GM19397 (cell line): Measurements from ENCODE around the gene MYH9.
"Not testable (repeated sequence)": the region's sequence is repeated elsewhere in the genome, so short reads cannot be mapped to it uniquely, and the experiment has no call there.

Experiments used
- ATAC-seq: cut with Tn5 transposase; IDR thresholded peaks from one replicate; pipeline ENCODE4 v1.9.1; 2021; ENCODE audit warnings: mild to moderate bottlenecking, moderate library complexity; ENCODE audit not compliant: unreplicated experiment

The MYH9 gene

DNA sequence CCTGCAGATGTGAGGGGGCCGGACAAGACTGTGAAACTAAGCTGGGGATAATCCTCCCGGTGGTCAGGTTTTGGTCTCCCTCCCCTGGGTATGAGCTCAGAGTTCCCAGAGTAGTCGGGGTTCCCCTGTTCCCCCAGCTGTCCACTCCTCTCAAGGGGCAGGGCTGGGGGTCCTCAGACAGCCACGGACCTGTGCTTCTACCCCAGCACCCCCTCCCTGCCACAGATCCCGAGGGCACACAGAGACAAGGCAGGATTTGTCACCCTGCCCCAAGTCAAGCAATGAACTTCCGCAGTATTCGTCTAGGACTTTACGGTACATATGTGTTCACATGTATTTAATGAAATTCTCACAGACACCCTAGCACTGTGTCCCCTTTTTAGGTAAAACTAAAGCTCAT lies 89.6 kb downstream of the MYH9 start:
- no peak for ATAC-seq

DNA sequence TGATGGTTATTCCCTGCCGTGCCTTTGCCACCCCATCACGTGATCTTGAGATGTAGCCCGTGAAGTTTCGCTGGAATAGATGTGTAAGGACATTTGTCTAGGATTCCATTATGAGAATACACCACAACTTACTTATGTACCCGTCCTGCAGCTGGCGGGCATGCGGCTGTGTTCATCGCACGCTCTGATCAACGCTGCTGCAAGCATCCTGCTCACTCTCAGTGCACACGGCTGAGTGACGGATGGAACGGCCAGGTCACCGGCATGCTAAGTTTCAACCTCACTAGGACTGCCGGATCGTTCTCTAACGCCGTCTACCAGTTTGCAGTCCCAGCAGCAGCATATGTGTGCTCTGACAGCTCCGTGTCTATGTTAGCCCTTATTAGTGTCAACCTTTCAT lies 90.2 kb downstream of the MYH9 start:
- ATAC-seq, result no peak

DNA sequence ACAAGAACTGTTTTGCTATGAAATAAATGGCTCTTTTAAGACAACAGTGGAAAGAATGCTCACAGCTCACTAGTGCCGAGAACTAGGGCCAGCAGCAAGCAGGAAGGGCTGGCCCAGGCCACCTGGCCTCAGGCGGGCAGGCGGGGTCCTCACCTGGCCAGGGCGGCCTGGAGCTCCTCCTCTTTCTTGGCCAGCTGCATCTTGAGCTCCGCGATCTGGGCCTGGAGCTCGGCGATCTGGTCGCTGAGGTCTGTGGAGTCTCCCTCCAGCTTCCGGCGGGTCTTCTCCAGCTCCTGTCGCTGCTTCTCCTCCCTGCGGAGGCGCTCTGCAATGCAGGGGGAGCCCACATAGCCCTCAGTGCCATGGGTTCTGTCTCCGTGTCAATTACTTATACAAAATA lies 91.1 kb downstream of the MYH9 start:
- no peak for ATAC-seq

DNA sequence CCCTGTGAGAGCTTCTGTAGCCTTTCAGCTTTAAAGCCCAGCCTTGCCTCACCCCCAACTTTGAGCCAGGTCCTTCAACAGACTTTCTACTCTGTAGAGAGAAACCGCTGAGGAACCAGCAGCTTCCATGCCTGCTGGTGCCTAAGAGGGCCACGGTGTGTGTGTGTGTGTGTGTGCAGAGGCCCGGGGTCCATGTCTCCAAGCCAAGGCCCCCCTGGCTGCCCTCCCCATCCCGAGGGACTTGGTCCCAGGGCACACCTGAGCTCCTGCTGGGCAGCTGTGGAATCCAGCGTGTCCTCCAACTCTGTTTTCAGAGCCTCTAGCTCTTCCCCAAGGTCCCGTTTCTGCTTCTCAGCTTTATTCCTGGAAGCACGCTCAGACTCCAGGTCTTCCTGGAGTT lies 92.5 kb downstream of the MYH9 start:
- ATAC-seq, result no peak

DNA sequence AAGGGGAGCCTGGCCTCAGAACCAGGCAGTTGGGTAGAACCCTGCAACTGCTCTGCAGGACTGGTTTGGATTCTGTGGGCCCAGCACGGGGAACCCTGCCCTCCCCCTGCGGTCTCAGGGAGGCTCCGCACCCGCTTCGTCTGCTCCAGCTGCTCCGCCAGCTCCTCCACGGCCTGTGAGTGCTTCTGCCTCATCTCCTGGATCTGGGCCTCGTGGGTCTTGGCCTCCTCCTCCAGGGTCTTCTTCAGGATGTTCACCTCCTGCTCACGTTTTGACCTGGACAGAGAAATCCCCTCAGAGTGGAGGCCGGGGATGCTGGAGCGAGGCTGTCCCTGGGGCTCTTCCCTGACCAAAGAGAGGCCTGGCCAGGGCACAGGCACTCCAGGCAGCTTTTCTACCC lies 93.0 kb downstream of the MYH9 start:
- no peak for ATAC-seq

DNA sequence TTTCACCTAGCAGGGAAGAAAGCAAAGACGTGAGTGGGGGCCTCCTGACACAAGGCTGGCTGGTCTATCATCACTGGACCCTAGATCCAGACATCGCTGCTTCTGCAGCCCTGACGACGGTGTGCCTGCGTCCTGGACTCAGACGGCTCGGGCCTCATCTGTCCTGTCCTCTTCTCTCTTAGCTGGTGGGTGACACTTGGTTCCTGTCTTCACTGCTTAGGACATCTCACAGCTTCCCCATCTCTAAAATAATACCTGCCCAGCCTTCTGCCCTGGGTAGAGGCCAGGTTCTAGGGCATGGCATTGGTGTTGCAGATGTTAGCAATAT lies 93.5 kb downstream of the MYH9 start:
- no peak for ATAC-seq

DNA sequence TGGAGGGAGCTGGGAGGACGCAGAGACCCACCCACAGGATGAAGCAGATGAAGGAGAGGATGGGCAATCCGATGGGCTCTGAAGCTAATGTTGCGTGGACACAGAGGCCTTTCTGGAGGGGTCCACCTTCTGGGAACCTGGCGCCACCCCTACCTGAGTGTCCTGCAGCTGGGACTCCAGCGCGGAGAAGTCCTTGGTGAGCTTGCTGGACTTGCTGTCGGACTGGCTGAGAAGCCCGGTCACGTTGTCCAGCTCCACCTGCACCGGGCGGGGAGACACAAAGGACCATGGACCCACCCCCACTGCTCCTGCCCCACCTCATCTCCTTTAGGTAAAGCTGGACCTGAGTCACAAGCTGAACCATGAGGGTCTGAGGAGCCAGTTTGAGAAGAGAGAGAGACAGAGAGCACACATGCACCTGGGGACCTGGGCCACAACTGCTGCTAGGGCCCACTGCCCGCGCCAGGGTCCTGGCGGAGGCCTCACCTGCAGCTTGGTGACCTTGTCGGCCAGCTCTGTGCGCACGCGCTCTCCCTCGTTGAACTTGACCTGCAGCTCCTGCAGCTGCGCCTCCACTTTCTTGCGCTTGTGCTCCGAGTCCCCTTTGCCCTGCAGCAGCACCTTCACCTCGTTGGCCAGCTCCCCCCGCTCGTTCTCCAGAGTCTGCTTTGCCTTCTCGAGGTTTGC lies 94.0 kb downstream of the MYH9 start:
- no peak for ATAC-seq

DNA sequence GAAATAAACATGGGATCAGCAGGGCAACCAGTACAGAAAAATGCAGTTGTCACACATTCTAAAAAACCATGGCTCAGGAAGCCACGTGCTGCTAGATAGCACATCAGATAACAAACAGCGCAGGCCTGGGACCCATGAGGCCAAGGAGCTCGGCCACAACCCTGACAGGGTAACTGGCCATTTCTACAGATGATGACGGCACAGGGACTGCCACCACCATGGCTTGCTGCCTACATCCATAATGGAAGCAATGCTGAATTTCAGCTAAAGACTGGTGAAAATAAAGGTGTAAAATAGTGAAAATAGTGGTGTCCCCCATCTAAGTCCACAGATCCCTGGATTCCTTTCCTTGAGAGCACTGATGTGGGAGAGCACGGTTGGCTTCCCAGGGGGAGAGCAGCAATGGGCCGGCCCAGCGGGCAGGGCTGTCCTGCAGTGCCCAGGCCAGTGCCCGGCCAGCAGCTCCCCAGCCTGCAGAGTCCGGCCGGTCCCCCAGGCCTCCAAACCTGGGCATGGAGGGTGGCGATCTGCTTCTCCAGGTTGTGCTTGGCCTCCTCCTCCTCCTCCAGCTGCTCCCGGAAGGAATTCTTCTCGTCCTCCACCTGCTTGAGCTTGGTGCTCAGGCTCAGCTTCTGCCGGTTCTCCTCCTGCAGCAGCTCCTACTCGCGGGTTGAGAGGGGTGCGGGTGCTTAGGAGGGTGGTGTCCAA lies 94.8 kb downstream of the MYH9 start:
- ATAC-seq, result no peak

DNA sequence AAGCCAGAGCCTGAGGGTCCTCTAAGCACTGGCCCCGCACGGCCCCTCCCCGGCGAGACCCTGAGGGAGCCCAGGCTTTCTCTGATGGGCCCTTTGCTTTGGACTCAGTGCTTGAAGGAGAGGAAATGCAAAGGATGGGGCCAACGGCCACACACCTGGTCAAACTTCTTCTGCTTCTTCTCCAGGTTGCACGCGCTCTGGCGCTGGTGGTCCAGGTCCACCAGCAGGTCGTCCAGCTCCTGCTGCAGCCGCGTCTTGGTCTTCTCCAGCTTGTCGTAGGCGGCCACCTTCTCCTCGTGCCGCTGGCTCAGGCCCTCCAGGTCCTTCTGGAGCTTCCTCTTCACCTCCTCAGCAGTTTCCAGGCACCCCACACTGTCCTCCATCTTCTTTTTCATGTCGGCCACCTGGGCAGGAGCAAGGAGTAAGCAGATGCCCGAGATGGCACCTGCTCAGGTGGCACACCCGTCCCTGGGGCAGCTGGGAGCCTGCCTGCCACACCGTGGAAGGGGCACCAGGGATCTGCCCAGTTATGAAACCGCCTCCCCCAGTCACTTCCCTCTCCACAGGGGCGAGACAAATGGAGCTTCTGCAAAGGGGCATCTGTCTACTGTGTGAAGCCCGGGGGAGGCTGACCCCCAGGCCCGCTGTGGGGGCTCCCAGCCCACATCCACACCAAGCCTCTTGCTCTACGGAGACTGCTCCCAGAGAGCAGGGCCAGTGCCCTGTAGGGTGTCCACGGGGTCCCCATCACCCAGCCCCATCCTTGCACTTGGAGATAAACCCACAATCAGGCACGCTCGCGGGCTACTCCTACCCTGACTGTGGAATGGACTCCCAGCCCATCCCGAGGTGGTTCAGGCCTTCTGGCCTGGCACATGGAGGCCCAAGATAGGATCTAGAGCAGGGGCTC lies 95.7 kb downstream of the MYH9 start:
- no peak for ATAC-seq

DNA sequence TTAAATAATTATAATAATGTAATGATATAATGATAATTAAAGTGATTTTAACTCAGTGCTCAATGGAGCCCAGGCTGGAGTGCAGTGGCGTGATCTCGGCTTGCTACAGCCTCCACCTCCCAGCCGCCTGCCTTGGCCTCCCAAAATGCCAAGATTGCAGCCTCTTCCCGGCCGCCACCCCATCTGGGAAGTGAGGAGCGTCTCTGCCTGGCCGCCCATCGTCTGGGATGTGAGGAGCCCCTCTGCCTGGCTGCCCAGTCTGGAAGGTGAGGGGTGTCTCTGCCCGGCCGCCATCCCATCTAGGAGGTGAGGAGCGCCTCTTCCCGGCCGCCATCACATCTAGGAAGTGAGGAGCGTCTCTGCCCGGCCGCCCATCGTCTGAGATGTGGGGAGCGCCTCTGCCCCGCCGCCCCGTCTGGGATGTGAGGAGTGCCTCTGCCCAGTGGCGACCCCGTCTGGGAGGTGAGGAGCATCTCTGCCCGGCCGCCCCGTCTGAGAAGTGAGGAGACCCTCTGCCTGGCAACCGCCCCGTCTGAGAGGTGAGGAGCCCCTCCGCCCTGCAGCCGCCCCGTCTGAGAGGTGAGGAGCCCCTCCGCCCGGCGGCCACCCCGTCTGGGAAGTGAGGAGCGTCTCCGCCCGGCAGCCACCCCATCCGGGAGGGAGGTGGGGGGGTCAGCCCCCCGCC lies 97.2 kb downstream of the MYH9 start:
- not testable (repeated sequence) for ATAC-seq

DNA sequence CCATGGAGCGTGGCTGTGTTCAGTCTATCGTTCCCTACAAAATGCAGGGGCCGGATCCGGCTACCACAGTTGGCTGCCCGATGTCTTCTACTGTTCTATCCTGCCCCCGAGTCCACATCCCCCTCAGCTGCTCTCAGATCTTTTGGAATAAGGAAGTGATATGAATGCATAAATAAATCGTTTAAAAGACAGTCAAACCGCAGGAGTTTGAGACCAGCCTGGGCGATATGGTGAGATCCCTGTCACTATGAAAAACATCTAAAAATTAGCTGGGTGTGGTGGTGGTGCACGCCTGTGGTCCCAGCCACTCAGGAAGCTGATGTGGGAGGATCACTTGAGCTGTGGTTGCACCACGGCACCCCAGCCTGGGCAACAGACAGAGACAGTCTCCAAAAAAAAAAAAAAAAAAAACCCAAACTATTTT lies 97.8 kb downstream of the MYH9 start:
- not testable (repeated sequence) for ATAC-seq

DNA sequence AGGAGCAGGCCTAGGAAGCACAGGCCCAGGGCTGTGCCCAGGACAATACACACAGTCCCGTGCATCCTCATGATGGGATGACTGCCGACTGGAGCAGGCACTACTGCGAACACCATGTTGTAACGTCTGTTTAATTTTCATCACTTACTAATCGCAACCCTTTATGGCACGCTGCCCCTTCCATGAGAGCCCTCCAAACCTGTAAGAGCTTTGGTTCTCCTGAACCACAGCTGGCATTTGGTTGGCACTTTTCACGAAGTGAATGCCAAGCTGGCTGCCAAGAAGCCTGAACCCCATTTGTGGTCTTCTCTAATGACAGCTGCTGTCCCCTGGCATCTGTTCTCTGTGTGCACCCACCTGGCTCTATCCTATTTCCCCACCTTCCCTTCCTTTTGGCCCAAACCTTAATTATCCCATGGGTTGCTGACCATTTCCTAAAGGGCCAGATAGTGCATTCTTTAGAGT lies 98.3 kb downstream of the MYH9 start:
- ATAC-seq, result no peak

DNA sequence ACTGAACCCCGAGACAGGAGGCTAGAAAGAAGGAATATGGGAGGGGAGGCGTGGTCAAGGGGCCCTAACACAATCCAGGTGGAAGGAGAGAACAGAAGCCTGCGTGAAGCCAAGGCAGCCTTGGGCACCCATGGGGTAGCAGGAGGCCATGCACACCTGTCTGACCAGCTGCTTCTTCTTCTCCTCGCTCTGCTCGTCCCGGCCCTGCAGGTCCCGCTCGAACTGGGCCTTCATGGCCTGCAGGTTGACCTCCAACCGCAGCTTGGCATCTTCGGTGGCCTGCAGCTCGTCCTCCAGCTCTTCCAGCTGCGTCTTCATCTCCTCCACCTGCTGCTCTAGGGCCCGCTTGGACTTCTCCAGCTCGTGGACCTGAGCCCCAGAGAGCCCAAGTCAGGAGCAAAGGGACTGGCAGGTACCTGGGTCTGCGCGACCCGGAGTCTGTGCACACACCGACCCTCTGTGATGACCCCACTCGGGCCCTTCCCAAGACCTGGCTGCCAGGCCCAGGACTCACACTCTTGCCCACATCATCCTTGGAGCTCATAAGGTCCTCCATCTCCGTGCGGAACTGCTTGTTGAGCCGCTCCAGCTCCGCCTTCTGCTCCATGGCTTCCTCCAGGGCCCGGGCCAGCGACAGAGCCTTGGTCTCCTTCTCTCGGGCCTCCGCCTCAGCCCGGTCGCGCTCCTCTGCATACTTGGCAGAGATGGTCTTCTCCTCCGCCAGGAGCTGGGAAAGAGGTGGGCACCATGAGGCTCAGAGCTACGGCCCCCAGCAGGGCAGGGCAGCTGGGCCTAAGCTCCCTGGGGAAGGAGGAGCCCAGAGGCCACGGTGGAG lies 99.0 kb downstream of the MYH9 start:
- ATAC-seq, result no peak

DNA sequence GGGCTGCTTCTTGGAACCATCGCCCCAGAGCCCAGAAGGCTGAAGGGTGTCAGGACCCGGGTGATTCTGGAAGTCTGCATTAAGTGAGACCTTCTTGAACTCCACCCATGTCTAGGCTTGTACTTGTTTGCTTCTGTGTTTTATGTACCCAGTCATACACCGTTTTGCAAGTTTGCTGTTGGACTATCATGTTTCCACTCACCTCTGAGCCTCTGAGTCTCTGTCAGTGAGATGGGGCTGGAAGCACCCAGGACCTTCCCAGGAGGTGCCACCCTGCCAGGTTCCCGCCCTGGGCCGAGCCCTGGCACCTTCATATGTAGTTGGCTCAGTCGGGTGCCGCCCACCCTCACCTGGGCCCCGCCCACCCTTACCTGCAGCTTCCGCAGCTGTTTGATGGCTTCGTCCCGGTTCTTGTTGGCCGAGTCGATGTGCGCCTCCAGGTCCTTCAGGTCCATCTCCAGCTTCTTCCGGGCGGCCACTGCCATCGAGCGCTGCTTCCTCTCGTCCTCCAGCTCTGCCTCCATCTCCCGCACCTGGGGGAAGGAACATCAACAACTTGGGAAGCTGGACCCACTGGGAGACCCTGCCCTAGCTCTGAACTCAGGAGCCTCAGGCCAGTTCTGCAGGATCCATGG lies 99.8 kb downstream of the MYH9 start:
- no peak for ATAC-seq

DNA sequence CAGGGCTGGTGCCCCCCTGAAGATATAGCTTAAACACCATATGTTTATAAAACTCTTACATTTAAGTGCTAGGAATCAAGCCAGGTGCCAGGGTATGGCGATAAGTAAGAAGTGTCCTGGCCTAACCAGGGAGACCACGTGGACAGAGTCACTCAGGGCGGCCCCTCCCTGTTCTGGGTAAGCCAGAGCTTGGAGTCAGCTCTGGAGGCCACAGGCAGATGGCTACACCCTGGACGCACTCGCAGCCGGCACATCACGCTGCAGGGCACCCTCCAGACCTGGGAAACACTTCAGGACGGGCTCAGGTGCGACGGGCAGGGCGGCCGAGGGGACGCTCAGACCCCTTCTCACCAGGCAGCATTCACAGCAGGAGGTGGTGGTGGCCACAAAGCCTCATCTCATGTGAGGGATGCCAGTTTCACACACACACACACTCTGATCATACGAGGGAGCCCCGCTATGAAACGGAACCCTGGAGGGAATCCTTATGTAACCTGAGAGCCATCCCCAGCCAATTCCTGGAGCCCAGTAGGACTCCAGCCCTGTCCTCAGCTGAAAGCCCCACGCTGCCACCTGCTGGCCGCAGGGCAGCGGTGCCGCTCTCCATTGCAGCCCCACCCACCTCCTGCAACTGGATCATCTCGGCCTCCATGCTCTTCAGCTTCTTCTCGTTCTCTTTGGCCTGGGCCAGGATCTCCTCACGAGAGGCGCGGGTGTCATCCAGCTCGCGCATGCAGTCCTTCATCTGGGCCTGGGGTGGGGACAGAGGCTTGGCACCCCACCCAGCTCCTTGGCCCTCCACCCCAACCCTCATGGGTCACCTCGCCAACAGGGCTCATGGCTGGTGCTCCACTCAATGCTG lies 101.4 kb downstream of the MYH9 start:
- no peak for ATAC-seq

DNA sequence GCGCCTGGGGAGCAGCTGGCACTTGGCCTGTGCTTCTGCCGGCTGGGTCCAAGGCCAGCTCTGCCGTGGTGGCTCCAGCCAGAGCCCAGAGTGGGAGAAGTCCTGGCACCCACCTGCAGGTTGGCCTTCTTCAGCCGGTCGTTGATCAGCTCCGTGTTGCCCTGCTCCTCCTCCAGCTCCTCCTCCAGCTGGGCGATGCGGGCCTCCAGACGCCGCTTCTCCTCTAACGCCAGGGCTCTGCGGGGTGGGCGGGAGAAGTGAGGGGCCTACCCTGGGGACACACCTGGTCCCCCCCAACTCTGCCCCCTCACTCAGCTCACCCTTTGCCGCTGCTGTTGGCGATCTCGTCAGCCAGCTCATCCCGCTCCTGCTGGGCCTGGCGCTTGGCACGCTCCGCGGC lies 102.2 kb downstream of the MYH9 start:
- ATAC-seq, result no peak

DNA sequence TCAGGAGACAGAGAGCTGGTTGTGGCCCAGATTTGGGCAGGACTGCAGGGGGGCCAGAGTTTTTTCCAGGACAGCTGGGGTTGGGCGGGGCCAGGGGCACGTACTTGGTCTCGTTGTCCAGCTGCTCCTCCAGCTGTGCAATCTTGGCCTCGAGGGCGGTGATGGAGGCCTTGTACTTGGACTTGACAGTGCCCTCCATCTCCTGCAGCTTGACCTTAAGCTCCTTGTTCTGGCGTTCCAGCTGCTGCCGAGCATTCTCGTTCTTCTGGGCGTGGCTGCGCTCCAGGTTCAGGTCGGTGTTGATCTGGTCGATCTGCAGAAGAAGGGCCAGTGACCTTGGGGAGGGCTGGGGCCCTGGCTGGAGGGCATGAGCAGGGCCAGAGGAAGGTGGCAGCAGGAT lies 102.8 kb downstream of the MYH9 start:
- no peak for ATAC-seq

DNA sequence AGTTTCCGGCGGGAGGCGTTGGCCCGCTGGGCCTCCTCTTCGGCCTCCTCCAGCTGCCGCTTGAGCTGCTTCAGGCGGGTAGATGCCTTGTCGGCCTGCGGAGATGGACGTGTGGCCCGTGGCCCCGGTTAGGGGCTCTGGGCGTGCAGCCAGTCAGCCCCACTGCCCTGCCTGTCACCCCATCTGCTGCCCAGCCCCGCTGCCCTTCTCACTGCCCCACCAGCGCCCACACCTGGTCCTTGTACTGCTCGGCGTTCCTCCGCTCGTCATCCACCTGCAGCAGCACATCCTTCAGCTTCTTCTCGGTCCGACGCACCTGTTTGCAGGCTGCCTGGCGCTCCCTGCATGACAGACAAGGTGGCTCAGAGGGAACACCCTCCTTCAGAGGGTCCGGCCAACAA lies 103.6 kb downstream of the MYH9 start:
- no peak for ATAC-seq

DNA sequence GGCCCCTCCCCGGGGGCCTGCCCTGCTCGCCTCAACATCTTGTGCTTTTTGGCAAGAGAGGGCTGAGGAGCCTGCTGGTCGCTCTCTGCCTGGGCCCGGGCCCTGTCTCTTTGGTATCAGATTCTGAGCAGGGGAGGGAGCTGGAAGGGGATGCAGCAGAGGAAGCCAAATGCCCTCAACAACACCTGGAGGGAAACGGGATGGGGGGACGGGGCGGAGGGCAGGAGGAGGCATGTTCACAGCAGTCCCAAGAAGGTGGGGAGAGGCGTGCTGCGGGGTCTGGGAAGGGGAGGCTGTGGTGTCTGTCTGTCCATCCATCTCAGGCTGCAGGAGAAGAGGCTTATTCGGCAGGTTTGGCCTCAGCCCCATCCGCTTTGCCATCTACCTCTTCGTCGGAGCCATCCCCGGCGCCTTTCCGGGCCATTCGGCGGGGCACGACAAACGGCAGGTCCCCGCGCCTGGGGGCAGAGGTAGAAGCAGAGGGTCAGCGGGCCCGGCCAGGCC lies 105.4 kb downstream of the MYH9 start:
- no peak for ATAC-seq
